SIG-M5 (cell line): Measurements from ENCODE around the gene CCDC137.
A peak's percentile ranks its signal among the peaks of the same experiment; 100 is the strongest.
"Not testable (repeated sequence)": the region's sequence is repeated elsewhere in the genome, so short reads cannot be mapped to it uniquely, and the experiment has no call there.

Experiments
- DNase-seq: peaks from one replicate; lab custom pipeline; 2025; lab: John Stamatoyannopoulos, UW

The CCDC137 gene

GRCh38 chr17:81666342-81667191 lies at the start of gene CCDC137, which contains the start of gene OXLD1:
CCDC137 (plus strand) TSS chr17:81666737; CDS start chr17:81666767, 30 bp downstream.
OXLD1 (minus strand) TSS chr17:81666605; CDS start chr17:81666577, 28 bp downstream.
- DNase-seq = peak; percentile 60

GRCh38 chr17:81616877-81617276 lies 49.7 kb upstream of the CCDC137 start:
- no peak for DNase-seq

- DNase-seq = not testable (repeated sequence)
Measured at GRCh38 chr17:81618307-81618706, 48.2 kb upstream of the CCDC137 start.

- no peak for DNase-seq
Measured at GRCh38 chr17:81621494-81622130, 44.9 kb upstream of the CCDC137 start.

- DNase-seq = no peak
Measured at GRCh38 chr17:81630274-81630673, 36.3 kb upstream of the CCDC137 start.

- DNase-seq = no peak
Measured at GRCh38 chr17:81631482-81631881, 35.1 kb upstream of the CCDC137 start.

- no peak for DNase-seq
Measured at GRCh38 chr17:81635431-81635830, 31.1 kb upstream of the CCDC137 start.

GRCh38 chr17:81635973-81636504 lies 30.5 kb upstream of the CCDC137 start:
- DNase-seq = no peak

- no peak for DNase-seq
Measured at GRCh38 chr17:81636505-81637288, 29.8 kb upstream of the CCDC137 start, which contains the start of the genes NPLOC4 and TSPAN10. NPLOC4 (minus strand) TSS chr17:81637112; CDS start chr17:81636930, 182 bp downstream. TSPAN10 (plus strand) TSS chr17:81637196; CDS start chr17:81642413, 5,217 bp downstream.

- DNase-seq = no peak
Measured at GRCh38 chr17:81638683-81639082, 27.9 kb upstream of the CCDC137 start.

- DNase-seq = no peak
Measured at GRCh38 chr17:81640011-81640410, 26.5 kb upstream of the CCDC137 start.

- DNase-seq = no peak
Measured at GRCh38 chr17:81641825-81642489, 24.6 kb upstream of the CCDC137 start.

- DNase-seq = no peak
Measured at GRCh38 chr17:81644496-81644895, 22.0 kb upstream of the CCDC137 start.

- DNase-seq = no peak
Measured at GRCh38 chr17:81644976-81645952, 21.3 kb upstream of the CCDC137 start.

GRCh38 chr17:81646869-81647600 lies 19.5 kb upstream of the CCDC137 start:
- DNase-seq = no peak

GRCh38 chr17:81647640-81648012 lies 18.9 kb upstream of the CCDC137 start:
- no peak for DNase-seq

- DNase-seq = no peak
Measured at GRCh38 chr17:81648013-81648706, 18.4 kb upstream of the CCDC137 start.

- no peak for DNase-seq
Measured at GRCh38 chr17:81648707-81649085, 17.8 kb upstream of the CCDC137 start.

- no peak for DNase-seq
Measured at GRCh38 chr17:81650951-81651350, 15.6 kb upstream of the CCDC137 start.
